K562 (cell line): ENCODE measurements around the gene ZSCAN12.

ENCODE experiments used
- ATF3 ChIP-seq, 2 experiments: fragments of 450-650 bp in 1 of 2; sonication (generic) in 1 of 2; formaldehyde crosslinking in 1 of 2; IDR thresholded peaks in 1 of 2; conservative IDR thresholded peaks in 1 of 2; 2 replicates each; pipeline versions ENCODE4 v1.6.1 to v1.8.1; 2016 to 2023; ENCODE audit warnings: mild to moderate bottlenecking in 2 of 2, moderate library complexity in 2 of 2, inconsistent platforms in 1 of 2, missing genetic modification reagents in 1 of 2
- BRCA1 ChIP-seq, 2 experiments: fragments of 450-650 bp in 1 of 2; sonication (generic) in 1 of 2; formaldehyde crosslinking in 1 of 2; IDR thresholded peaks; 2 replicates each; pipeline versions ENCODE4 v1.5.0 to v1.6.1; 2017 to 2020; ENCODE audit warnings: mild to moderate bottlenecking in 1 of 2, missing genetic modification reagents in 1 of 2
- C11orf30 ChIP-seq: fragments of 450-650 bp; IDR thresholded peaks from 2 replicates; pipeline ENCODE4 v1.6.1; 2016; ENCODE audit warnings: low read depth, mild to moderate bottlenecking
- EZH2 ChIP-seq: IDR thresholded peaks from 2 replicates; pipeline ENCODE4 v1.6.1; 2012; ENCODE audit warnings: low read depth, mild to moderate bottlenecking, inconsistent platforms, low read length, borderline replicate concordance
- GABPA ChIP-seq: fragments of 200-800 bp; sonication (Bioruptor generic); conservative IDR thresholded peaks from 2 replicates; pipeline ENCODE4 v1.6.1; 2016; ENCODE audit warnings: low read depth, missing genetic modification characterization, missing compliant biosample characterization
- KLF1 ChIP-seq: fragments of 450-650 bp; IDR thresholded peaks from 2 replicates; pipeline ENCODE4 v1.6.1; 2016; ENCODE audit warnings: missing genetic modification characterization, missing compliant biosample characterization
- MBD2 ChIP-seq: sonication (generic); IDR thresholded peaks from 2 replicates; pipeline ENCODE4 v1.6.1; 2016; ENCODE audit warnings: low read depth, borderline replicate concordance
- MLX ChIP-seq, 2 experiments: fragments of 450-650 bp in 1 of 2; sonication (generic) in 1 of 2; formaldehyde crosslinking; conservative IDR thresholded peaks; 2 replicates each; pipeline versions ENCODE4 v1.4.0 to v1.8.1; 2020 to 2022; ENCODE audit warnings: mild to moderate bottlenecking in 1 of 2, missing genetic modification reagents in 1 of 2
- MTA3 ChIP-seq: fragments of 450-650 bp; formaldehyde crosslinking; IDR thresholded peaks from 2 replicates; pipeline ENCODE4 v1.6.1; 2017; ENCODE audit warnings: mild to moderate bottlenecking, borderline replicate concordance
- NFYB ChIP-seq: IDR thresholded peaks from 2 replicates; pipeline ENCODE4 v1.6.1; 2011; ENCODE audit warnings: mild to moderate bottlenecking, moderate library complexity; ENCODE audit not compliant: insufficient read length; ENCODE audit errors: extremely low read depth
- THAP12 ChIP-seq: fragments of 250-450 bp; sonication (Bioruptor Pico); IDR thresholded peaks from 2 replicates; pipeline ENCODE4 v1.9.0; 2021; ENCODE audit warnings: mild to moderate bottlenecking, inconsistent platforms
- ZNF583 ChIP-seq: fragments of 250-450 bp; sonication (Bioruptor Pico); IDR thresholded peaks from 2 replicates; pipeline ENCODE4 v1.4.0; 2020

GRCh38 chr6:28423546-28423945 lies 24.0 kb upstream of the ZSCAN12 start:
- TF ChIP-seq ATF3 (IDR thresholded peaks at IDR 0.05) (no peak), ATF3 (CRISPR knock-in tag; conservative IDR thresholded peaks at IDR 0.05) (no peak), GABPA (no peak), MTA3 (no peak), NFYB (no peak), KLF1 (tag) (no peak), EZH2 (no peak), MLX (CRISPR knock-in tag; conservative IDR thresholded peaks at IDR 0.05) (no peak), BRCA1 (IDR thresholded peaks at IDR 0.05) (no peak), BRCA1 (CRISPR knock-in tag; IDR thresholded peaks at IDR 0.05) (no peak), THAP12 (CRISPR knock-in tag) (no peak), ZNF583 (CRISPR knock-in tag) (no peak), C11orf30 (no peak), MBD2 (no peak)
